ENCODE results near the gene DOCK4.

The DOCK4 gene

GRCh38 chr7:111803015-111803758 is 403.0 kb downstream of the DOCK4 start:
- Mint-ChIP-seq H3K4me1 (no peaks in the 10 kb centered on the region), H3K4me3 (no peak overlapping the region), H3K27me3 (no peaks in the 10 kb centered on the region), H3K36me3 (no peaks in the 10 kb centered on the region), H3K9me3 (peaks cover 10% of the 10 kb centered on the region), H3K27ac (no peak overlapping the region)
- CTCF ChIA-PET = no interaction called here
- DNase-seq = no peak

- H3K36me3 Mint-ChIP-seq = no peaks in the 10 kb centered on the region
- no peak for DNase-seq
- no peaks in the 10 kb centered on the region for H3K4me1 Mint-ChIP-seq
- H3K9me3 Mint-ChIP-seq = peaks cover 13% of the 10 kb centered on the region
- CTCF ChIA-PET = no interaction called here
- no peak overlapping the region for H3K27ac Mint-ChIP-seq
- H3K27me3 Mint-ChIP-seq = no peaks in the 10 kb centered on the region
- no peak overlapping the region for H3K4me3 Mint-ChIP-seq
Observed at GRCh38 chr7:111802194-111802772, 403.9 kb downstream of the DOCK4 start.

- peaks cover 21% of the 10 kb centered on the region for H3K9me3 Mint-ChIP-seq
Observed at GRCh38 chr7:111801277-111801676, 404.9 kb downstream of the DOCK4 start.

DNA sequence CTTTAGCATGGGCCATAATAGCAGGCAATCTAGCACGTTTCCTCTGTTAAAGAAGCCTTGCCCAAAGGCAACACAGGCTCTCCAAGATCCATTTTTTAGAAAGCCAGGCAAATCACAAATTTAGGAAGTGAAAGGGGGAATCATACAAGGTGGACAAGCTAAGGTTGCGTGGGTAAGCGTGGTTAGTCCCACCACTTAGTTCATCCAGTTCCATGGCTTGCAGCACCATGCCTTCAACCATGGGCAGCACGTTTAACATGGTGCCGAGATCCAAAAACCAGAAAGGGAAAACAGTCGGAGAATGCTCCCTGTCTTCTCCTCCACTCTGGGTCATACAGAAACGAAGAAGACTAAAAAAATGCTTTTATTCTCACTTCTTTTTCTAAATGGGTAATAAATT is 409.5 kb downstream of the DOCK4 start:
- no peak overlapping the region for H3K27ac Mint-ChIP-seq
- no peaks in the 10 kb centered on the region for H3K27me3 Mint-ChIP-seq
- peaks cover 1% of the 10 kb centered on the region for H3K36me3 Mint-ChIP-seq
- no peaks in the 10 kb centered on the region for H3K4me1 Mint-ChIP-seq
- no peak overlapping the region for H3K4me3 Mint-ChIP-seq
- H3K9me3 Mint-ChIP-seq = peaks cover 44% of the 10 kb centered on the region
- no peak for DNase-seq
- CTCF ChIA-PET = no interaction called here

More at GRCh38 chr7:111801277-111801676, 404.9 kb downstream of the DOCK4 start:
- no peak for DNase-seq
- no peaks in the 10 kb centered on the region for H3K36me3 Mint-ChIP-seq
- no peaks in the 10 kb centered on the region for H3K4me1 Mint-ChIP-seq
- no peaks in the 10 kb centered on the region for H3K27me3 Mint-ChIP-seq
- H3K27ac Mint-ChIP-seq = no peak overlapping the region
- no peak overlapping the region for H3K4me3 Mint-ChIP-seq
- CTCF ChIA-PET = no interaction called here

DNA sequence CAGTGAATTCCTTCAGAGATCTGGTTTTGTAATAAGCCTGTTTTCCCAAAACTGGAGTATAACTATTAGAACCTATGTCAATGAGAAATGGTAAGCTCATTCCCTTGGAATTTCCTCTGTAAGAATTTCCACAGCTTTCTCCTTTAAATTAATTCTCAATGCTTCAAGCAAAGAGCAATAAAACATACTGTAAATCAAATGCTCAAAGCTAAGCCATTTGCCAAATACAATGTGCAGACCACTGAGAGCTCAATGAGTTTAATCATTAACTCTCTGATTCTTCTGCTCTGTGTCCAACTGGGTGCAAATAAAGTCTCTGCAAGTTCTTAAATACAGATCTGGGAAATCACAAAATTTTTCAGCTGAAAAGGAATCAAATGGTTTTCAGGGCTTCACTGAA is 416.3 kb downstream of the DOCK4 start:
- Mint-ChIP-seq H3K9me3 (peaks cover 15% of the 10 kb centered on the region), H3K4me3 (no peak overlapping the region)

GRCh38 chr7:111789048-111789320 is 417.2 kb downstream of the DOCK4 start:
- CTCF ChIA-PET = no interaction called here
- Mint-ChIP-seq H3K36me3 (peaks cover under 1% of the 10 kb centered on the region), H3K9me3 (peaks cover 7% of the 10 kb centered on the region), H3K4me3 (no peak overlapping the region), H3K4me1 (no peaks in the 10 kb centered on the region), H3K27me3 (no peaks in the 10 kb centered on the region), H3K27ac (no peak overlapping the region)
- DNase-seq = no peak

More for the DNA sequence above, 416.3 kb downstream of the DOCK4 start:
- DNase-seq = no peak
- Mint-ChIP-seq H3K36me3 (peaks cover 1% of the 10 kb centered on the region), H3K27ac (no peak overlapping the region), H3K4me1 (no peaks in the 10 kb centered on the region), H3K27me3 (no peaks in the 10 kb centered on the region)
- CTCF ChIA-PET = no interaction called here

- DNase-seq = no peak
- H3K27me3 Mint-ChIP-seq = no peaks in the 10 kb centered on the region
- no peak overlapping the region for H3K4me3 Mint-ChIP-seq
- H3K4me1 Mint-ChIP-seq = no peaks in the 10 kb centered on the region
- H3K36me3 Mint-ChIP-seq = no peaks in the 10 kb centered on the region
- H3K27ac Mint-ChIP-seq = no peak overlapping the region
- CTCF ChIA-PET = no interaction called here
- peaks cover 4% of the 10 kb centered on the region for H3K9me3 Mint-ChIP-seq
Observed at GRCh38 chr7:111788286-111789047, 417.7 kb downstream of the DOCK4 start.

GRCh38 chr7:111787741-111788140 is 418.5 kb downstream of the DOCK4 start:
- H3K36me3 Mint-ChIP-seq = no peaks in the 10 kb centered on the region
- no peaks in the 10 kb centered on the region for H3K27me3 Mint-ChIP-seq
- DNase-seq = no peak
- H3K9me3 Mint-ChIP-seq = no peaks in the 10 kb centered on the region
- CTCF ChIA-PET = no interaction called here
- no peak overlapping the region for H3K27ac Mint-ChIP-seq
- H3K4me3 Mint-ChIP-seq = no peak overlapping the region
- no peaks in the 10 kb centered on the region for H3K4me1 Mint-ChIP-seq

- Mint-ChIP-seq H3K36me3 (no peaks in the 10 kb centered on the region), H3K4me1 (no peaks in the 10 kb centered on the region), H3K9me3 (no peaks in the 10 kb centered on the region), H3K4me3 (no peak overlapping the region), H3K27me3 (no peaks in the 10 kb centered on the region), H3K27ac (no peak overlapping the region)
- CTCF ChIA-PET = no interaction called here
- no peak for DNase-seq
Observed at GRCh38 chr7:111787099-111787498, 419.1 kb downstream of the DOCK4 start.

- Mint-ChIP-seq H3K4me3 (no peak overlapping the region), H3K9me3 (no peaks in the 10 kb centered on the region), H3K36me3 (no peaks in the 10 kb centered on the region), H3K4me1 (no peaks in the 10 kb centered on the region), H3K27me3 (no peaks in the 10 kb centered on the region), H3K27ac (no peak overlapping the region)
- CTCF ChIA-PET = no interaction called here
- DNase-seq = no peak
Observed at GRCh38 chr7:111785076-111785475, 421.1 kb downstream of the DOCK4 start.

- Mint-ChIP-seq H3K27me3 (no peaks in the 10 kb centered on the region), H3K4me3 (no peak overlapping the region), H3K9me3 (no peaks in the 10 kb centered on the region), H3K27ac (no peak overlapping the region), H3K4me1 (no peaks in the 10 kb centered on the region), H3K36me3 (no peaks in the 10 kb centered on the region)
- DNase-seq = no peak
- CTCF ChIA-PET = no interaction called here
Observed at GRCh38 chr7:111784296-111784695, 421.9 kb downstream of the DOCK4 start.

DNA sequence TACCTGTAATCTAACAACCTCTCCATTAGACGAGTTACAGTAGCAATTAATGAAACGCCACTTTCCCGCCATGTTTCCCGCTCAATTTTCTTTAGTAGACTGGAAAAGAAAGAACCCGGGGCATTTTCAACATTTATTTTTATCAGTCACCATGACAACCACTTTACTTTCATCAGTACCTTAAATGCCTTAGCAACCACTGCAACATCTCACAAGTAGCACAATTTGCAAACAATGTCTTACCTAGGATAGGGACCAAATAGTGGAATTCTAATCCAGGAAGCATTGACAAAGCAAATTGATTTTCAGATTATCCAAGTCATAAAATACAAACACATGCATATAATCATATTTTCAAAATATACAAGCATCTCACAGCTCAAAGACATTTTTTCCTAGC is 422.3 kb downstream of the DOCK4 start:
- Mint-ChIP-seq H3K9me3 (no peaks in the 10 kb centered on the region), H3K27me3 (no peaks in the 10 kb centered on the region), H3K4me1 (no peaks in the 10 kb centered on the region), H3K27ac (no peak overlapping the region), H3K4me3 (no peak overlapping the region), H3K36me3 (no peaks in the 10 kb centered on the region)
- CTCF ChIA-PET = no interaction called here
- no peak for DNase-seq

DNA sequence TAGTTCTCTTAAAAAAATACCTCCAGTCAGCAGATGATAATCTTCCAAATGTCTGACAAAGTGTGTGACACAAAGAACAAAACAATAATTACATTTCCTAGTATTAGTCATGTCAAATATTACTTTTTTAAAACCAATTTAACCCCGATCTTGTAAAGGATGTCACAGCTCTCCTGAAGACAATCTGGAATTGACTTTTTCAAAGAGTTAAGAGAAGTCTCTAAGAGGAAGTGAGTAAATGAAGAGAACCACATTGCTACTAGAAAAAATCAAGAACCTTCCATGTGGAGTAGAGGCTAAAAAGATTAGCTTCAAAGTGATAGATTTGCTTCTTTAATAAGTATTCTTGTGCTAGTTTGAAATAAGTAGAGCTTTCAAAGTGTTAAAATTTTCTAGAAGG is 425.7 kb downstream of the DOCK4 start:
- DNase-seq = no peak
- H3K4me3 Mint-ChIP-seq = no peak overlapping the region
- CTCF ChIA-PET = interaction anchor here (0.7 kb wide), 1 partner anchor 15 kb away, joined by 3 read pairs; no protein-coding TSS in a partner anchor
- H3K27ac Mint-ChIP-seq = no peak overlapping the region
- H3K27me3 Mint-ChIP-seq = no peaks in the 10 kb centered on the region
- H3K9me3 Mint-ChIP-seq = no peaks in the 10 kb centered on the region
- no peaks in the 10 kb centered on the region for H3K4me1 Mint-ChIP-seq
- no peaks in the 10 kb centered on the region for H3K36me3 Mint-ChIP-seq

- H3K4me3 Mint-ChIP-seq = no peak overlapping the region
- peaks cover 7% of the 10 kb centered on the region for H3K27me3 Mint-ChIP-seq
- DNase-seq = no peak
- CTCF ChIA-PET = no interaction called here
- H3K4me1 Mint-ChIP-seq = no peaks in the 10 kb centered on the region
- H3K9me3 Mint-ChIP-seq = no peaks in the 10 kb centered on the region
- no peaks in the 10 kb centered on the region for H3K36me3 Mint-ChIP-seq
- no peak overlapping the region for H3K27ac Mint-ChIP-seq
Observed at GRCh38 chr7:111775206-111775605, 431.0 kb downstream of the DOCK4 start.

GRCh38 chr7:111772716-111773115 is 433.5 kb downstream of the DOCK4 start:
- CTCF ChIA-PET = no interaction called here
- no peaks in the 10 kb centered on the region for H3K9me3 Mint-ChIP-seq
- DNase-seq = no peak
- no peaks in the 10 kb centered on the region for H3K4me1 Mint-ChIP-seq
- H3K36me3 Mint-ChIP-seq = no peaks in the 10 kb centered on the region
- no peak overlapping the region for H3K27ac Mint-ChIP-seq
- H3K27me3 Mint-ChIP-seq = peaks cover 7% of the 10 kb centered on the region
- no peak overlapping the region for H3K4me3 Mint-ChIP-seq

Measured in activated naive CD4-positive, alpha-beta T cell treated with anti-CD3 and anti-CD28 coated beads, Interleukin-2, amount 10 ng/mL, durations not matched to agents 7 days and 5 days (primary cell).